ENCODE data around the gene MSH5.

The MSH5 gene

DNA sequence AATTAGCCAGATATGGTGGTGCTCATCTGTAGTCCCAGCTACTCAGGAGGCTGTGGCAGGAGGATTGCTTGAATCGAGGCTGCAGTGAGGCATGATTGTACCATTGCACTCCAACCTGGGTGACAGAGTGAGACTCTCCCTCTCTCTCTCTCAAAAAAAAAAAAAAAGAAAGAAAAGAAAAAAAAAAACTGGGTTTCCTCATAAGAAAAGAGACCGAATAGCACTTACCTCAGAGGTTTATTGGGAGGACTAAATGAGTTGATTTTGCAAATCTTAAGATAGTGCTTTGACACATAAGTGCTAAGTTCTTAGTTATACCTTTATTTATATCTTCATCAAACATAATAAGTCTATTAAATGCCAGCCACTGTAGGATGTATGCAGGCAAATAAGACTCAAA, 31.1 kb downstream of the MSH5 start:
- TF ChIP-seq, protein P1, sequence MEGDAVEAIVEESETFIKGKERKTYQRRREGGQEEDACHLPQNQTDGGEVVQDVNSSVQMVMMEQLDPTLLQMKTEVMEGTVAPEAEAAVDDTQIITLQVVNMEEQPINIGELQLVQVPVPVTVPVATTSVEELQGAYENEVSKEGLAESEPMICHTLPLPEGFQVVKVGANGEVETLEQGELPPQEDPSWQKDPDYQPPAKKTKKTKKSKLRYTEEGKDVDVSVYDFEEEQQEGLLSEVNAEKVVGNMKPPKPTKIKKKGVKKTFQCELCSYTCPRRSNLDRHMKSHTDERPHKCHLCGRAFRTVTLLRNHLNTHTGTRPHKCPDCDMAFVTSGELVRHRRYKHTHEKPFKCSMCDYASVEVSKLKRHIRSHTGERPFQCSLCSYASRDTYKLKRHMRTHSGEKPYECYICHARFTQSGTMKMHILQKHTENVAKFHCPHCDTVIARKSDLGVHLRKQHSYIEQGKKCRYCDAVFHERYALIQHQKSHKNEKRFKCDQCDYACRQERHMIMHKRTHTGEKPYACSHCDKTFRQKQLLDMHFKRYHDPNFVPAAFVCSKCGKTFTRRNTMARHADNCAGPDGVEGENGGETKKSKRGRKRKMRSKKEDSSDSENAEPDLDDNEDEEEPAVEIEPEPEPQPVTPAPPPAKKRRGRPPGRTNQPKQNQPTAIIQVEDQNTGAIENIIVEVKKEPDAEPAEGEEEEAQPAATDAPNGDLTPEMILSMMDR (conservative IDR thresholded peaks at IDR 0.05), result no peak
- TF ChIP-seq ZFX (IDR thresholded peaks at IDR 0.05), result no peak
- no peak overlapping the region for H3K27ac ChIP-seq

DNA sequence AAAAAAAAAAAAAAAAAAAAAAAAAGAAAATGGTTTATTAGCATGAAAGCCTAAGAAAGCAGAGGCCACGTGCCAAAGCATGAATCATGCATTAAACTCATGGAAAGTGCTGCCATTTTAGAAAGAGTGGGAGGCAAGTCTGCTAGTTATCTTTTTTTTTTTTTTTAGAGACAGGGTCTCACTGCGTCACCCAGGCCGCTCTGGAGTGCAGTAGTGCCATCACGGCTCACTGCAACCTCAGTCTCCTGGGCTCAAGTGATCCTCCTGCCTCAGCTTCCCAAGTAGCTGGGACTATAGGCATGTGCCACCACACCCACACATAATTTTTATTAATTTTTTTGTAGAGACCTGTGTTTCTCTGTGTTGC, 32.2 kb downstream of the MSH5 start:
- no peak for TF ChIP-seq ZFX (IDR thresholded peaks at IDR 0.05)
- TF ChIP-seq, protein P1 (conservative IDR thresholded peaks at IDR 0.05), result no peak

DNA sequence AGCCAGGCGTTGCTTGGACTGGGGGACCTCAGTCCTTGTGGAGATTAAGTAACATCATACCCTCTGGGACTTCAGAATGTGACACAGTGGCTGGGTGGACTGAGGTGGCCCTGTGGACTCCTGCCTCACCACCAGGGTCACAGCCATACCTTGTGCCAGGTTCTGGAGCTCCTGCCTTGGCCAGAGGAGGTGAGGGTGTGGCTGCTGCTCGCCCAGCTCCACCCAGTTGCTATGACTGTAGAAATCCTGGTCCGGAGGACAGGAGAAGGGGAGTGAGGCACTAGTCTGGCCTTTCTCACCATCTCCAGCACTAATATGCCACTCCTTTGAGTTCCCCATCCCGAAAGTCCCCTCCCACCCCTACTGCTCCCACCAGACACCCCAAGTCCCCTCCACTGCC, 35.4 kb downstream of the MSH5 start:
- H3K27ac ChIP-seq, result no peak overlapping the region
- TF ChIP-seq ZFX (IDR thresholded peaks at IDR 0.05), result no peak
- TF ChIP-seq, protein P1 (conservative IDR thresholded peaks at IDR 0.05), result no peak

More for the DNA sequence above, 32.2 kb downstream of the MSH5 start:
- H3K27ac ChIP-seq, result no peak overlapping the region

DNA sequence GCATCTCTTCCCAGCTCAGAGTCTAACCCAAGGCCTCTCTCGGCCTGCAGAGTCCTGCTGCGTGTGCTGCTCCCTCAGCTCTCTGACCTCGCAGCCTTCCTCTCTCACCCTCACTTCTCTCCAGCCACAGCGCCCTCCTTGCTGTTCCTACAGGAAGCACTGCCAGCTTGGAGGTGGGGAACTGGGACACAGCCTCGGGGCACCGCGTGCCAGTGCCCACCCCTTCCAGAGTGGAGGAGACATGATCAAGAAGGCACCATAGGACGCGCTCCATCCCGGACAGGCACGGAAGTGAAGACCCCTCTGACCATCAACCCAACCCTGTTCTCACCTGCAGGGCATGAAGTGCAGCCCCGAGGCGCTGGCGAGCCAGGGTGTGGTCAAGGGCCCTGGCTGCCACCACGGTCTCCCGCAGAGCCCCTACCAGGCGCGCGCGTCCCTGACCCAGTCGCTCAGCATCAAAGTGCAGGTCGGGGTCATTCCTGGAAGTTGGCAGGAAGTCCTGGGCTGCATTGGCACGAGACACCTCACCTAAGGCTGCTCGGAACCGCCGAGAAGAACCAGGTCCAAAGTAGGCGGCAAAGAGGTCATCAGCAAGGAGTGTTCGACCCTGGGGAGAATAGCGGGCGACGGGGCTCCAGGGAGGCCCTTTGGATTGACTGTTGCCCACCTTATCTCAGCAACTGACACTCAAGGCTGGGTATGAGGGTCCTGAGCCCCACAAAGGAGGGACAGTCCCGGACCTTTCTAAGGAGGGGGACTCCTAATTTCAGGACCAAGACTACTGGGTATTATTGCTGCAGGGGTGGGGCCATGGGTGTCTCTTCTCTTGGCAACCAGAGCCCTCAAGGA, 36.1 kb downstream of the MSH5 start:
- no peak overlapping the region for H3K27ac ChIP-seq

DNA sequence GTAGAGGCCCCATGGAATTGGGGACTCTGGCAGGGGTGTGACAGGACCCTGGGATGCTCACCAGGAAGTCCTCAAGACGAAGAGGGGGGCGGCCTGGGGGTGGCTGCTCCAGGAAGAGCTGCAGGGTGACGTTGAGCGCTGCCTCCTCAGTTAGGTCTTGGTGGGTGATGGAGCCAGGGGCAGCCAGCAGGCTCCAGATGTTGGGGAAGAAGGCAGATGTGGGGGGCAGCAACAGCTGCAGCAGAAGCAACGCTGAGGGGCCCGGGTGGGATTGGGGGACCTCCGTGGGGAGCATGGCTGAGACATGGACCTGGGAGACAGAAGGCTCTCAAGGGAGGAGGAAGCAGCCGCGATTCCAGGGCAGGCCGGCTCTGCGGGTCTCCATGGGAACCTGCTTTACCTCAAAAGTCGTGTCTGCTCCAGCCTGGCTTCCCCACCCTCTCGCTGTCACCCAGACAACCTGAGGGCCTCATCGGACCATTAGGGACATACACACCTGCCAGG, 36.7 kb downstream of the MSH5 start:
- TF ChIP-seq, protein P1 (conservative IDR thresholded peaks at IDR 0.05), result no peak
- no peak for TF ChIP-seq ZFX (IDR thresholded peaks at IDR 0.05)
- H3K27ac ChIP-seq, result peak overlapping the region; percentile 44

More for the DNA sequence above, 36.1 kb downstream of the MSH5 start:
- TF ChIP-seq, protein P1 (conservative IDR thresholded peaks at IDR 0.05), result no peak
- TF ChIP-seq ZFX (IDR thresholded peaks at IDR 0.05), result no peak

DNA sequence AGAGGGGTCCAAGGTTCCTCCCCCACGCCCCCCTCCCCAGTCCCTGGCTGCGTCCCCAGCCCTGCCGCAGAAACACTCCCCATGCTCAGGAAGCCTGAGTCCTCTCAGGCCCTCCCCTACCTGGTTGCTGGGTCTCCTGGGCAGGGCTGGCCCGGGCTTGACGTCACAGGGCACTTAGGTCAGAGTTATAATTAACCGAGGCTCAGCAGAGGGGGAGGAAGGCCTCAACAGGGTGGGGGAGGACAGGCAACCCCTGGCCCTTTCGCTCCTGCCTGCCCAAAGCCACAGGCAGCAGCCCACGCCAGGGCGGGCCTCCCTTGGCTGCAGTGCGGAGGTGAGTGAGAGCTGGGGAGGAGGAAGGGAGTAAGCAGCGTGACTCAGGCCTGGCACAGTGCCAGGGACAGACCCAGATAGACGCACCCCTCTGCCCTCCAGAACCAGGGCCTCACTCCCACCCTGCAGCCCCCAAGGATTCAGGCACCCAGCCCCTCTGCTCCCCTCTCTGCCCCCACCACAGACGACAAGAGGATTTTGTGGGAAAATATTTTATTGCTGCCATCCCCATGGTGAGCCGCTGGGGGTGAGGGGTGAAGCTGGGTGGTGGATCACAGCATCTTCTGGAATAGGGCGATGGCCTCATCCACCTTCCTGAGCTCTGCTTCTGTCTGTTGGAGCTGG, 37.3 kb downstream of the MSH5 start, which contains the start of gene VWA7:
TSS of gene VWA7 (minus strand) at position 340 of the 678 bp plus-strand sequence. CDS start 549 bp downstream, outside the sequence.
- peak within 1 kb of the TSS; percentile 44 for H3K27ac ChIP-seq
- TF ChIP-seq, protein P1 (conservative IDR thresholded peaks at IDR 0.05), result no peak
- TF ChIP-seq ZFX (IDR thresholded peaks at IDR 0.05), result no peak

DNA sequence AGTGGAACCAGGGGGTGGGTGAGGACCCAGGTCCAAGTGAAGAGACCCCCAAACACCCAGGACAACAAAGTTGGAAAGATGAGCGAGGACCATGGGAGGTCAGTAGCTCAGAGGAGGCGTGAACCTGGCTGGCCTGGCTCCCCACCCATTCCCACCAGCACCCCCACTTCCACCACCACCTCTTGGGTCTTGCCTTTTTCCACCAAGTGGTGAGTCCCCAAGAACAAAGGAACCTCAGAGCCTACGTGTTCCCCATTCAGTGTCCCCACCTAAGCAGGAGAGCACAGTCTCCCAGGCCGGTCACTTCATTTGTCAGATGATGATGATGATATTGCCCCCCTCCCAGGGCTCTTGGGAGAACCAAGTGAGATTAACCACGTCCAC, 37.9 kb downstream of the MSH5 start:
- TF ChIP-seq, protein P1 (conservative IDR thresholded peaks at IDR 0.05), result no peak
- TF ChIP-seq ZFX (IDR thresholded peaks at IDR 0.05), result no peak
- H3K27ac ChIP-seq, result peak overlapping the region; percentile 44; the same call in 1 of the 2 replicates

All from C4-2B (cell line).